K562 (cell line): ENCODE results near the gene HLA-DMB. TPM values are rescaled to one million over a fixed set of nuclear protein-coding genes. Genes with fewer than 3 reads are reported as not detected.

ENCODE experiments used
- ATAC-seq: fragments of 200-7000 bp; cut with Tn5 transposase; 3 replicates; pipeline ENCODE4 v1.9.1; 2020; ENCODE audit warnings: moderate library complexity
- BruUV-seq: library from RNA; stranded (reverse); fragments of 400-500 nt; replicated peaks from 2 replicates; lab custom pipeline; 2021; lab: Mats Ljungman, UMichigan
- CTCF ChIA-PET: fragments of 300-600 bp; formaldehyde crosslinking; extraction: SDS; loops from one replicate; lab custom pipeline; 2021; ENCODE audit warnings: low intra/inter-chr PET ratio; lab: Yijun Ruan, JAX
- POLR2A ChIA-PET: fragments of 300-600, 350-650 bp; sonication (Branson Sonifier 250); formaldehyde crosslinking; extraction: SDS; loops from one replicate; lab custom pipeline; 2021; ENCODE audit warnings: antibody characterized with exemption, inconsistent platforms; lab: Yijun Ruan, JAX
- DNase-seq, 4 experiments: peaks; one replicate each; pipeline versions ENCODE4 v3.0.0 to v3.0.0-alpha.2; 2011 to 2018; ENCODE audit warnings: low spot score in 3 of 4, mixed read lengths in 3 of 4; ENCODE audit errors: extremely low read depth in 1 of 4
- FAIRE-seq: peaks from 2 replicates; lab custom pipeline; 2011; peaks lifted over from hg19 to GRCh38; lab: Jason Lieb, UNC
- H2AFZ ChIP-seq: 2 replicates; pipeline ENCODE4 v1.6.0; 2011; ENCODE audit warnings: low read depth, low read length, control low read depth, inconsistent platforms
- H3K27ac ChIP-seq: fragments of 200-600 bp; 3 replicates; pipeline ENCODE4 v1.8.0; 2011; ENCODE audit warnings: low read depth, mild to moderate bottlenecking, control low read depth, inconsistent platforms, low read length, moderate library complexity, mixed read lengths; ENCODE audit errors: extremely low read depth
- H3K27me3 ChIP-seq, 2 experiments: fragments of 300-600 bp in 1 of 2; 2 replicates in 1 of 2; 3 replicates in 1 of 2; pipeline versions ENCODE4 v1.6.0 to v1.8.0; 2011; ENCODE audit warnings: inconsistent platforms in 2 of 2, low read length in 2 of 2, mild to moderate bottlenecking in 1 of 2, mixed read lengths in 1 of 2, moderate library complexity in 1 of 2; ENCODE audit not compliant: control insufficient read depth in 2 of 2, insufficient read depth in 2 of 2
- H3K36me3 ChIP-seq: fragments of 300-600 bp; 3 replicates; pipeline ENCODE4 v1.8.0; 2011; ENCODE audit warnings: mild to moderate bottlenecking, low read length, inconsistent platforms; ENCODE audit not compliant: control insufficient read depth, insufficient read depth
- H3K4me1 ChIP-seq, 2 experiments: fragments of 200-600 bp in 1 of 2; replicated peaks in 1 of 2; 2 replicates in 1 of 2; 3 replicates in 1 of 2; pipeline versions ENCODE4 v1.5.1 to v1.8.0; 2011; ENCODE audit warnings: inconsistent platforms in 2 of 2, low read length in 2 of 2, mild to moderate bottlenecking in 1 of 2, mixed read lengths in 1 of 2, moderate library complexity in 1 of 2; ENCODE audit not compliant: control insufficient read depth in 2 of 2, insufficient read depth in 2 of 2
- H3K4me2 ChIP-seq: 2 replicates; pipeline ENCODE4 v1.6.1; 2011; ENCODE audit warnings: low read length, control low read depth, inconsistent platforms, mixed read lengths; ENCODE audit not compliant: insufficient read depth
- H3K4me3 ChIP-seq: fragments of 200-600 bp; sonication (generic), shearing (Covaris generic); 2 replicates; pipeline ENCODE4 v1.5.1; 2016; ENCODE audit warnings: control low read depth, inconsistent platforms
- H3K79me2 ChIP-seq: fragments of 200-600 bp; 3 replicates; pipeline ENCODE4 v1.8.0; 2011; ENCODE audit warnings: low read length, inconsistent platforms; ENCODE audit not compliant: control insufficient read depth, insufficient read depth
- H3K9ac ChIP-seq, 2 experiments: 2 replicates each; pipeline versions ENCODE4 v1.6.0 to v1.6.1; 2011; ENCODE audit warnings: low read depth in 2 of 2, low read length in 2 of 2, control low read depth in 1 of 2, inconsistent platforms in 1 of 2, mild to moderate bottlenecking in 1 of 2, mixed read lengths in 1 of 2; ENCODE audit not compliant: insufficient read depth in 1 of 2
- H3K9me1 ChIP-seq: one replicate; pipeline ENCODE4 v1.6.0; 2011; ENCODE audit warnings: inconsistent platforms, mild to moderate bottlenecking, low read length, moderate library complexity; ENCODE audit not compliant: control insufficient read depth, insufficient read depth
- H3K9me3 ChIP-seq: replicated peaks from 2 replicates; pipeline ENCODE4 v1.5.1; 2011; ENCODE audit warnings: low read depth, low read length, inconsistent platforms; ENCODE audit not compliant: control insufficient read depth, insufficient read depth
- H4K20me1 ChIP-seq: replicated peaks from 2 replicates; pipeline ENCODE4 v1.6.1; 2011; ENCODE audit warnings: low read length, inconsistent platforms, mixed read lengths; ENCODE audit not compliant: control insufficient read depth, insufficient read depth
- CEBPZ ChIP-seq: fragments of 150-350 bp; IDR thresholded peaks from 2 replicates; pipeline ENCODE4 v1.6.1; 2014; ENCODE audit warnings: low read depth, mild to moderate bottlenecking, low read length, borderline replicate concordance
- CHD1 ChIP-seq: fragments of 200-600 bp; sonication (generic); IDR thresholded peaks from one replicate; pipeline ENCODE4 v1.6.1; 2012; ENCODE audit warnings: mild to moderate bottlenecking, moderate library complexity, low read length, inconsistent platforms
- DDX20 ChIP-seq: fragments of 450-650 bp; IDR thresholded peaks from 2 replicates; pipeline ENCODE4 v1.6.1; 2016; ENCODE audit warnings: missing genetic modification characterization, low read depth, mild to moderate bottlenecking, missing compliant biosample characterization, moderate library complexity
- DEAF1 ChIP-seq: fragments of 450-650 bp; formaldehyde crosslinking; IDR thresholded peaks from 2 replicates; pipeline ENCODE4 v1.4.0; 2020; ENCODE audit warnings: mild to moderate bottlenecking, moderate library complexity
- HDAC6 ChIP-seq: IDR thresholded peaks from 2 replicates; pipeline ENCODE4 v1.6.1; 2012; ENCODE audit warnings: low read depth, mild to moderate bottlenecking, control low read depth, inconsistent platforms, low read length, moderate library complexity
- L3MBTL2 ChIP-seq: fragments of 450-650 bp; IDR thresholded peaks from 2 replicates; pipeline ENCODE4 v1.6.1; 2016; ENCODE audit warnings: mild to moderate bottlenecking, moderate library complexity
- NELFE ChIP-seq: IDR thresholded peaks from 2 replicates; pipeline ENCODE4 v1.6.1; 2011; ENCODE audit warnings: mild to moderate bottlenecking; ENCODE audit not compliant: insufficient read depth, insufficient read length
- NFATC3 ChIP-seq: fragments of 450-650 bp; IDR thresholded peaks from 2 replicates; pipeline ENCODE4 v1.6.1; 2017; ENCODE audit warnings: mild to moderate bottlenecking
- NR1H2 ChIP-seq: sonication (generic); formaldehyde crosslinking; IDR thresholded peaks from 2 replicates; pipeline ENCODE4 v1.4.0; 2020; ENCODE audit warnings: mild to moderate bottlenecking, missing genetic modification reagents
- PHF20 ChIP-seq: fragments of 450-650 bp; IDR thresholded peaks from 2 replicates; pipeline ENCODE4 v1.6.1; 2018; ENCODE audit not compliant: partially characterized antibody
- RBBP5 ChIP-seq: fragments of 200-600 bp; sonication (generic); IDR thresholded peaks from 2 replicates; pipeline ENCODE4 v1.6.1; 2012; ENCODE audit warnings: borderline replicate concordance, mild to moderate bottlenecking, low read length, control low read depth, inconsistent platforms; ENCODE audit not compliant: insufficient read depth, poor library complexity, severe bottlenecking
- RBM25 ChIP-seq: fragments of 200-400 bp; formaldehyde crosslinking; IDR thresholded peaks from 2 replicates; pipeline ENCODE4 v1.6.1; 2018; ENCODE audit warnings: low read length, low read depth, moderate library complexity; ENCODE audit not compliant: severe bottlenecking
- SIN3A ChIP-seq, 2 experiments: fragments of 150-350 bp in 1 of 2; IDR thresholded peaks; 2 replicates each; pipeline ENCODE4 v1.6.1; 2011 to 2016; ENCODE audit warnings: borderline replicate concordance in 2 of 2, low read depth in 2 of 2, low read length in 2 of 2, mild to moderate bottlenecking in 2 of 2, moderate library complexity in 2 of 2; ENCODE audit not compliant: control insufficient read depth in 1 of 2
- SMARCA5 ChIP-seq: fragments of 450-650 bp; IDR thresholded peaks from 2 replicates; pipeline ENCODE4 v1.6.1; 2016
- SREBF1 ChIP-seq: fragments of 150-350 bp; IDR thresholded peaks from 2 replicates; pipeline ENCODE4 v1.6.1; 2014; ENCODE audit warnings: antibody characterized with exemption, low read depth, low read length, borderline replicate concordance
- TOE1 ChIP-seq, 2 experiments: fragments of 450-650 bp in 1 of 2; sonication (generic) in 1 of 2; formaldehyde crosslinking in 1 of 2; IDR thresholded peaks; 2 replicates each; pipeline versions ENCODE4 v1.7.1 to v1.8.0; 2016 to 2022; ENCODE audit warnings: borderline replicate concordance in 2 of 2, mild to moderate bottlenecking in 2 of 2, antibody characterized with exemption in 1 of 2, inconsistent platforms in 1 of 2, low read depth in 1 of 2, missing genetic modification reagents in 1 of 2, moderate library complexity in 1 of 2
- ZFP36 ChIP-seq: fragments of 150-350 bp; IDR thresholded peaks from 2 replicates; pipeline ENCODE4 v1.6.1; 2018; ENCODE audit warnings: low read length, low read depth; ENCODE audit not compliant: partially characterized antibody
- ZNF76 ChIP-seq: fragments of 250-450 bp; sonication (Bioruptor Pico); IDR thresholded peaks from 2 replicates; pipeline ENCODE4 v1.4.0; 2020; ENCODE audit warnings: mild to moderate bottlenecking, moderate library complexity, borderline replicate concordance
- in situ Hi-C: fragments of 300-500 bp; cut with MboI; formaldehyde crosslinking; loops from 4 replicates; pipeline ENCODE4 v1.15.0; 2018; ENCODE audit warnings: inconsistent platforms, mixed read lengths
- intact Hi-C: fragments of 100-400 bp; cut with micrococcal nuclease; formaldehyde crosslinking; loops from 2 replicates; pipeline ENCODE4 v1.14.2; 2022
- polyA plus RNA-seq, 8 experiments: library from polyadenylated mRNA; depleted of rRNA in 4 of 8; stranded (reverse) in 5 of 8; unstranded in 3 of 8; fragments of >200 nt; fragmentation: Nextera tagmentation in 2 of 8; fragmentation: Illumina TruSeq in 1 of 8; extraction: Ambion mirVana in 2 of 8; extraction: Trizol in 1 of 8; gene quantifications; 2 replicates each; pipeline versions ENCODE4 v1.2.1 to v1.2.3, GENCODE V29; 2011 to 2014; ENCODE audit warnings: inconsistent platforms in 1 of 8, missing spikeins in 1 of 8
- total RNA-seq, 7 experiments: library from RNA; depleted of rRNA in 6 of 7; stranded (reverse); fragments of >200 nt in 6 of 7; fragmentation: Illumina TruSeq in 2 of 7; extraction: Trizol in 2 of 7; gene quantifications; 2 replicates each; pipeline versions ENCODE4 v1.2.1 to v1.2.3, GENCODE V29; 2011 to 2021; ENCODE audit warnings: low replicate concordance in 1 of 7

The HLA-DMB gene
- total and polyA plus RNA-seq, 9 of the 15 experiments (the other 6 are each of a cell fraction or from before 2014, with no cell fraction given) = 0.38 TPM; not detected in 8

DNA sequence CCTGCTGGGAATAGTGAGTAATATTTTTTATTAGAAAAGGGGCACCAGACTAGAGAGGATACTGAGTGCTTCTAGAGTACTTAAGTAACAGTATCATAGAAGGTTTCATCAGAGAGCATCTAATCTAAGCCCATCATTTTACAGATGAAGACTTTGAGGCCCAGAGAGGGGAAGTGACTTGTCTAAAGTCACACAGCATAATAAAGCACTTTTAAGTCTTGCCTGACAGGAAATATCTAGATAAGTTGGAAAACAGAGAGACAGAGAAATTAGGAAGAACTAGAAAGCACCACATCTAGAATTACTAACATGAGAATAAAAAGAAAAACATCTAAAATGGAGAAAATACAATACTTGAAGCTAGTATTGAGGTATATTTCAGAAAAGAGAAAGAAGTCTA lies 6.1 kb upstream of the HLA-DMB start:
- no TSS peak for BruUV-seq
- ChIA-PET CTCF (interaction anchor here (1.8 to 1.9 kb wide), 2 partner anchors 13 to 61 kb away, joined by 7 to 10 read pairs; no protein-coding TSS in a partner anchor), POLR2A (interaction anchor here (13.5 kb wide), 1 partner anchor 25 kb away, joined by 309 read pairs; the partner anchor contains the start of gene BRD2)
- Histone ChIP-seq H3K4me3 (no peak overlapping the region), H3K27me3 (peaks cover 2 to 24% of the 10 kb centered on the region in 2 experiments; a peak in 3 of 5 replicates), H2AFZ (no peak overlapping the region), H3K4me1 (no peaks in the 10 kb centered on the region), H3K4me2 (no peak overlapping the region), H4K20me1 (no peaks in the 10 kb centered on the region), H3K36me3 (no peaks in the 10 kb centered on the region), H3K9me3 (no peaks in the 10 kb centered on the region), H3K27ac (no peak overlapping the region), H3K9ac (no peak overlapping the region), H3K9me1 (no peaks in the 10 kb centered on the region), H3K79me2 (no peaks in the 10 kb centered on the region)
- ATAC-seq (no peak), DNase-seq (no peak), FAIRE-seq (no peak)
- in situ Hi-C loops = no loop called here
- intact Hi-C loops = loop anchor here (5.0 kb wide), 1 partner anchor 60 kb away; no protein-coding TSS in a partner anchor
- no peak for TF ChIP-seq L3MBTL2
- no peak for TF ChIP-seq DEAF1
- no peak for TF ChIP-seq SIN3A (IDR thresholded peaks at IDR 0.05; ENCODE audit: borderline replicate concordance in 2 of 2, control insufficient read depth in 1 of 2, low read depth in 2 of 2, low read length in 2 of 2)
- TF ChIP-seq CHD1 = no peak
- no peak for TF ChIP-seq NR1H2 (CRISPR knock-in tag)
- TF ChIP-seq PHF20 = no peak
- TF ChIP-seq HDAC6 = no peak
- TF ChIP-seq SMARCA5 = 0 out of 2 replicates have a peak, but pooled peaks have one; percentile 46
- TF ChIP-seq TOE1 (IDR thresholded peaks at IDR 0.05; ENCODE audit: borderline replicate concordance) = no peak
- no peak for TF ChIP-seq TOE1 (CRISPR knock-in tag; IDR thresholded peaks at IDR 0.05; ENCODE audit: borderline replicate concordance, low read depth)
- TF ChIP-seq CEBPZ = no peak
- no peak for TF ChIP-seq NFATC3
- TF ChIP-seq SREBF1 = no peak
- no peak for TF ChIP-seq NELFE
- TF ChIP-seq DDX20 = no peak
- no peak for TF ChIP-seq RBBP5
- peak; percentile 58 for TF ChIP-seq ZFP36
- peak; percentile 74 for TF ChIP-seq RBM25
- TF ChIP-seq ZNF76 (CRISPR knock-in tag) = no peak
